GM12878 (cell line): ENCODE data around the gene MPZL3. TPM values are rescaled to one million over a fixed set of nuclear protein-coding genes. Genes with fewer than 3 reads are reported as not detected.

Experiments
- BCL3 ChIP-seq: IDR thresholded peaks from 2 replicates; pipeline ENCODE4 v1.6.1; 2011; ENCODE audit warnings: borderline replicate concordance, low read depth, mild to moderate bottlenecking, moderate library complexity, low read length; ENCODE audit not compliant: insufficient read depth, poor library complexity, severe bottlenecking
- CEBPB ChIP-seq, 2 experiments: fragments of 150-350 bp in 1 of 2; IDR thresholded peaks; 2 replicates each; pipeline ENCODE4 v1.6.1; 2012 to 2014; ENCODE audit warnings: low read depth in 2 of 2, low read length in 2 of 2, borderline replicate concordance in 1 of 2, inconsistent platforms in 1 of 2
- DPF2 ChIP-seq: fragments of 450-650 bp; IDR thresholded peaks from 2 replicates; pipeline ENCODE4 v1.6.1; 2017; ENCODE audit warnings: mild to moderate bottlenecking
- FOXM1 ChIP-seq: IDR thresholded peaks from 2 replicates; pipeline ENCODE4 v1.6.1; 2012; ENCODE audit warnings: low read depth, mild to moderate bottlenecking, inconsistent platforms, low read length, moderate library complexity
- IRF5 ChIP-seq: fragments of 450-650 bp; IDR thresholded peaks from 2 replicates; pipeline ENCODE4 v1.6.1; 2017; ENCODE audit warnings: borderline replicate concordance
- NKRF ChIP-seq: fragments of 450-650 bp; conservative IDR thresholded peaks from 2 replicates; pipeline ENCODE4 v1.6.1; 2017; ENCODE audit warnings: mild to moderate bottlenecking, moderate library complexity
- REST ChIP-seq: IDR thresholded peaks from 2 replicates; pipeline ENCODE4 v1.6.1; 2012; ENCODE audit warnings: mild to moderate bottlenecking, low read depth, low read length
- SMAD1 ChIP-seq: fragments of 450-650 bp; IDR thresholded peaks from 2 replicates; pipeline ENCODE4 v1.6.1; 2018; ENCODE audit warnings: mild to moderate bottlenecking, low read depth; ENCODE audit not compliant: partially characterized antibody
- SMAD5 ChIP-seq: IDR thresholded peaks from 2 replicates; pipeline ENCODE4 v1.6.1; 2016; ENCODE audit warnings: antibody characterized with exemption, low read depth
- SMC3 ChIP-seq: IDR thresholded peaks from 2 replicates; pipeline ENCODE4 v1.6.1; 2011; ENCODE audit warnings: low read length, improper control_type of control experiment, borderline replicate concordance
- STAT1 ChIP-seq: fragments of 450-650 bp; conservative IDR thresholded peaks from 2 replicates; pipeline ENCODE4 v1.6.1; 2014; ENCODE audit warnings: antibody characterized with exemption, mild to moderate bottlenecking
- ZNF687 ChIP-seq: fragments of 450-650 bp; IDR thresholded peaks from 2 replicates; pipeline ENCODE4 v1.6.1; 2017; ENCODE audit warnings: mild to moderate bottlenecking, moderate library complexity
- polyA plus RNA-seq, 11 experiments: library from polyadenylated mRNA; depleted of rRNA in 4 of 11; unstranded in 6 of 11; stranded (reverse) in 5 of 11; fragments of >200 nt; fragmentation: Nextera tagmentation in 4 of 11; fragmentation: Illumina TruSeq in 1 of 11; extraction: Ambion mirVana in 4 of 11; extraction: Trizol in 1 of 11; gene quantifications; 1 replicate in 1 of 11; 2 replicates in 10 of 11; pipeline versions ENCODE4 v1.2.1 to v1.2.3, GENCODE V29; 2011 to 2016; ENCODE audit warnings: inconsistent platforms in 2 of 11, missing spikeins in 2 of 11, low read depth in 1 of 11
- total RNA-seq, 4 experiments: library from RNA; depleted of rRNA in 3 of 4; stranded (reverse); fragments of >200 nt in 3 of 4; fragmentation: Illumina TruSeq in 1 of 4; extraction: Trizol in 1 of 4; gene quantifications; 2 replicates each; pipeline versions ENCODE4 v1.2.1 to v1.2.3, GENCODE V29; 2013 to 2021

MPZL3 gene
- total and polyA plus RNA-seq, 10 of the 15 experiments (the other 5 are each of a cell fraction or from before 2014, with no cell fraction given): 2.1 to 7.5 (median 6.2) TPM

- no peak; the same call in 1 of the 2 replicates for TF ChIP-seq NKRF
- no peak for TF ChIP-seq SMAD1
- TF ChIP-seq IRF5: no peak
- TF ChIP-seq BCL3: no peak
- no peak for TF ChIP-seq DPF2
- peak; percentile 29; the same call in 1 of the 2 replicates for TF ChIP-seq FOXM1
- no peak for TF ChIP-seq CEBPB (IDR thresholded peaks at IDR 0.05; ENCODE audit: borderline replicate concordance in 1 of 2, low read depth in 2 of 2, low read length in 2 of 2)
- no peak for TF ChIP-seq SMC3
- TF ChIP-seq REST: no peak
- TF ChIP-seq SMAD5: no peak
- TF ChIP-seq STAT1: no peak
- TF ChIP-seq ZNF687: peak; percentile 85
Observed at GRCh38 chr11:118224511-118225188, 27.5 kb downstream of the MPZL3 start, which contains the start of gene JAML (continued).
